Measurements from ENCODE around the gene GABRG1.

GABRG1 gene

DNA sequence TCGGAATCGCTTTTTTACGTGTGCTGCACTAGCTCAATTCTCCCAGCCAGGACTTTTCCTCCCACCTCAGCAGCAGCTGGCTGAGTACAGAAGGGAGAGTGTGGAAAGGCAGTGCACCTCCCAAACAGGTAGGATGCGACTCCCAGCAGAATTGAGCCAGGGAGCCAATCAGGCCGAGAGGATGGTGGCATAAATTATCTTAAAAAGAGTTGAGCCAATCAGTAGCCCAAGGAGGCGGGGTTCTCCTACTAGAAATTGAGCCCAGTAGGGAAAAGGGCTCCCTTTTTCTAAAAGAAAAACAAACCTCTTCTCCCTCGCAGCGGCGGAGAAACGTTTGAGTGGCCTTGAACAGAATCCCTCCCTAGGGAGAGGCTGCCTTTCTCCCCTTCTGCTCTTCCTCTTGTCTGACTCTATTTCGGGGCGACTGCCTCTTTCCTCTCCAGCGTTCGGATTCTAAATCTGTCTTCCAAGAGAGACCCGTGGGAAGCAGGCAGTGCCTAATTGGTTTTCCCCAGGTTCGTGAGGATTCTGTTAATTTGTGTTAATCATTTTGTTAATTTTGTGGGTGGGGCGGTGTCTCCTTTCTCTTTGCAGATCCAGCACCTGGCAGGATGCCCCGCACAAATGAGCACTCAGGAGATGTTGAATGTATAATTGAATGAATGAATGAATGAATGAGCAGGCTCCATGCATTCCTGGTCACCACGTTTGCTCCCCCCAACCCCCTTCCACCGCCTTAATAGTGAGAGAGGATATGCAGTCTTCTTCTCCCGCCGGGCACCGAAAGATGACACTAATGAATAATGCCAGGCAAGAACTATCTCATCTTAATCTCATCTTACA lies at the start of gene GABRG1:
Gene GABRG1, minus strand, starts transcription at position 142 of the 843 bp plus-strand sequence. Its CDS starts 141 bp downstream, at position 1.
- DNase-seq = no peak

DNA sequence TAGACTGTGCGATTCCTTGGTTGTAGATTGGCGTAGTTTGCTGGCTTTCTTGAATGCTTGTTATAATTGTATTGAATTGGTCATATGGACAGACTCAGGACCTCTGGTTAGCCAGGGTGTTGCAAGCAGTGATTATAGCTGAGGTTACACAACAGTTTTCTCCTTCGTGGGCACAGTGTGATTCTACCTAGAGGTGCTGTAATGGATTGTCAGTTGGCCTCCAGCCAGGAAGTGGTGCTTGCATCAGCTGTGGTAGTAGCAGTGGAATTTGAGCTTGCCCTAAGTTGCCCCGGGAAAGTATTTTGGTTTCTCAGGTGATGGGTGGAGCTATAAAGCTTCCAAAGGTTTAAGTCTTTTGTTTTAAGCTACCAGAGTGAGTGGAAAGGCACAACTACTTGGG lies 23.1 kb upstream of the GABRG1 start:
- DNase-seq = no peak

DNA sequence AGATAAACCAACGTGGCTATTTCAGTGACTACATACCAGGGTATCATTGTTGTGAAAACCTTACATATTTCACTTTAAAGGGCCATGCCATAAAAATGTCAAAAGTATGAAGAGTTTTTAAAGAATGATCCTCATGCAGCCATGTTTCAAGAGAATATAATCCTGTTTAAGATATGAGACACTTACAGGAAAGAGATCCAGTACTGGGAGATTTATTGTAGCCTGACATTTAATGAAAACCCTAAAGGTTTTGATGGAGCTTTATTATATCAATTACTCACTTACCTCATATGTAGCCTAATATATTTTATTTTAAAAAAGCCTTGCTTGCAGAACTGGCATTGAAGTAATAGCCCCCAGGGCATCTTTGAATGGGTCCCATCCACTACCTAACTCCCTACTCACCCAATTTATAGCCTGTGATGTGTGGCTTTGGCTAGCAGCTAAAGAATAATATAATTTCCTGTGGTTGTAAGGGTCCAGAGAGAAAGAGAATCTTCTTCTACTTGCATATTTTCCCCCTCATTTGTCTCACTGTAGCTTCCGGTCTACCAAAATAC lies 7.7 kb upstream of the GABRG1 start:
- DNase-seq = no peak

DNA sequence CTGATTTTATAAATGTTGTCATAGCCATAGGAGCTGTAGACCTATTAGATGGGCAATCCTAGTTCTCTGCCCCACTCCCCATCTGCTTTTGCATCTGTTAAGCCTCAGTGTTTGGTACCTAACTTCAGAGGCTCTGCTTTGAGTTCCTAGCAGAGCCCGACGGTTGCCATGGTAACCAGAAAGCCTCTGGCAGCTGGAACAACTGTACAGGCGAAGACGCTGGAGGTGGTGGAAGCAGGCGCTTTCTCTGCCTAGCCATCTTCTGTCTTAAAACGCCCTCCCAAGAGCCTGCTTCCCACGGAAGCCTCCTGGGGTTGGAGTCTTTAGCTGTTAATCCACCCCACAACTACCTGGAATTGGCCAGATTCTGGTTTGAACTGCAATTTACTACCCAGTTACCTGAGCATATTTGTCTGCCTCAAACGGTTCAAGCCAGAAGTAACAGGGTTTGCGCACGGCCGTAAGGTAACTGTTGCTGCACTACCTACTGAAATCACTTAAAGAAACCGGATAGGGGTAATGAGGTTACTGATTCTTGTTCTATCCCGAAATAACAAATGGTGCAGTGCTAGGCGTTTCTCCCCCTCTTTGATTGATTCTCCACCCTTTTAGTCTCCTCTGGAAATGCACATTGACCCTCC lies 1.0 kb upstream of the GABRG1 start:
- DNase-seq = peak; percentile 9

DNA sequence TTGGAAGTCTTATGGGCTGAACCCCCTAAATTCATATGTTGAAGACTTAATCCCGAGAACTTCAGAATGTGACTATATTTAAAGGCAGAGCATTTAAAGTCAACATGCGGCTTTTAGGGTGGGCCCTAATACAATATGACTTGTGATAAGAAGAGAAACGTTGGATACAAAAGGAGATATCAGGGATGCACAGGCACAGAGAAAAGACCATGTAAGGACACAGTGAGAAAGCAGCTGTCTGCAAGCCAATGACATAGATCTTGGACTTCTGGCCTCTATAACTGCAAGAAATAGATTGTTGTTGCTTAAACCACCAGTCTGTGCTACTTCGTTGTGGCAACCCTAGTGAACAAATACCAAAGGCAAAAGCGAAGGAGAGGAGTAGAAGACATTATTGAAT lies 42.2 kb downstream of the GABRG1 start:
- no peak for DNase-seq

DNA sequence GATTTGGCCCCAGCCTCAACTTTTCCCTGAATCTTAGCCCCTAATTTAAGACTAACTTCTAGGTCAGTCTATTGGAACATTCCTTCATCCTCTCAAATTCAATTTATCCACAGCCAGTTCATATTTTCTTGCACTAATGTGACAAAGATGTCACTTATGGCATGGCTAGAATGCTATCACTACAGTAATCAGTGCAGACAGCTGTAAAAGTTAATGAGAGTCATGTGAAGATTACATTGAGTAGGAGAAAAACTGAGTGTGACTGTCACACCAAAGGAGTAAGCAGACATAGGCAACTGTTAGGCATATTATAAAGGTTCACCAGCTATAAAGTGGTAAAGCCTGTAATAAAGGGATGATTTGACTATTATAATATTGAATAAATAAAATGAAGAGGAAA lies 42.6 kb downstream of the GABRG1 start:
- no peak for DNase-seq

DNA sequence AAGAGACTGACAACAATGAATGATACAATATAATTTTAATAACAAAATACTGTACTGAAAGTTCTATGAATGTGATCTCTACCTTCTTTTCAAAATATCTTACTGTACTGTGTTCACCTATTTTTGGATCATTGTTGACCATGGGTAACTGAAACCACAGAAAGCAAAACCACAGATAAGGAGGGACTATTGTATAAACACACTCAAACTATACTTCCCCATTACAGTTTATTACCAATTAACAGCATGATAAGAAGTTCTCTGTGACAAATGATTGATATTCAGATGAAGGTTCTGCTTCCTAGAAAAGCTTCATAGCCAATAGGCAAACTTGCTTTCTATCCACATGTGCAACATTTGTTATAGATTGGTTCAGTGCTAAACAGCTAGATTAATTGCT lies 50.1 kb downstream of the GABRG1 start:
- DNase-seq = no peak

DNA sequence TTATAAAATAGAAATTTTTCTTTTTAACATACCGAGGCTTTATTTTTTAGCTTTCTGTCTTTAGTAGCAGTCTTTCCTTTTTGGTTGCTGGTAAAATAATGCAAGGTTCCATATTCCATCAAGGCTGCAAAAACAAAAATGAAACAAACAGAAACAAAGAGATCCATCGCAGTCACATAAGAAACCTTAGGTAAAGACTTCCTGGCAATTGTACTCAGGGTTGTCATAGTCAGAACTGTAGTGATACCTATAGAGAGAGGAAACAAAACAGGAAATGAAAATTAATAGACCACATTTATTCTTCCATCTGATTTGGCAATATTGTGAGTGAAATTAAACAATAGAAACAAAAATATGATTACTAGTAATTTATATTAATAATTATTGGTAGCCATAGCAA lies 72.5 kb downstream of the GABRG1 start:
- DNase-seq = no peak

DNA sequence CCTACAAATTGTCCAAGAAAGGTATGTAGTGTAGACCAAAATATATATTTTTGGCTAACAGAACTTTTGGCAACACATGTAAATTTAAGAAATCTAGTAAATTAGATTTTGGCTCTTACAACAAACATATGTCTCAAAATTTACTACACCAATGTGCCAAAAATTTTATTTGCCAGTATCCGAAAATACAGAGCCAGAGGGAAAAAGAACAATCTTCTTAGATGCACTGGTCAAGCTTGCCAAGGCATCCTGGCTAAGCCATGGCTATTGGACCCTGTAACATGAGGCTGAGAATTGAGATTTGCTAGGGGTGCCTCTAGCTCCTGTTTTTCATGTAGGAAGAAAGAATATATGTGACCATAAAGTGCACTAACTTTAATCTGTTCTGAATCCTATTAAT lies 91.8 kb downstream of the GABRG1 start:
- DNase-seq = no peak

DNA sequence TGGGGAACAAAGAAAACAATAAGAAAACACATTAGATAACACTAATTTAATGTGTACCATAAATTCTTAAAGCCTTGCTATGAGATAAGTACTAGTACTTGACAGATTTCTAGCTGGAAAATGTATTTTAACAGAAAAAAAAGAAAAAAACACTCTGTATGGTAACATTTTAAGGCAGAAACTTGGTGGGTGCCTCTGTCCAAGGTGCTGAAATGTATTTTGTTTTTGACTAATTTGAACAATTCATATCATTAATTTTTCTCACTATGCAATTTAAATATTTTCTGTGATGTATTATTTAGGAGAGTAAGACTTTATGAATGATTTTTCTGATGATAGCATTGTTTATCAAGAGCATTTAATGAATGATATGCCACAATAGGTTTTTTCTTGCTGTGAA lies 107.5 kb downstream of the GABRG1 start:
- no peak for DNase-seq

DNA sequence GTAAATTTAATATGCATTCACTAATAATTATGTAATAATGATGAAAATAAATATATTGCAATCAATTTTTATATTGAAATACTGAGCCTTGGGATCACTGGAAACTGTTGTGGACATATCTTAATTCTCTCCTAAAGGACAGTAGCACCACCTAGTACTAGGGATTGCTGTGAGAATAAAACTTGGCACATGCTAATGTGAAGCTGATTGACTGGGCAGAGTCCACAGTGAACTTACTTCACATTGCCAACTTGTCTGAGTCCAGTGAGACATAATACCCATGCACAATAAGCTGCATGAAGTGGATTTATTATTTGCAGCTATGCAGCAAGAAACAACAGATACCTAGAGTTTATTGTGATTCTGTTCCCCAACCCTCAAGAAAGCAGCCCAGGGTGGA lies 131.1 kb downstream of the GABRG1 start:
- no peak for DNase-seq

DNA sequence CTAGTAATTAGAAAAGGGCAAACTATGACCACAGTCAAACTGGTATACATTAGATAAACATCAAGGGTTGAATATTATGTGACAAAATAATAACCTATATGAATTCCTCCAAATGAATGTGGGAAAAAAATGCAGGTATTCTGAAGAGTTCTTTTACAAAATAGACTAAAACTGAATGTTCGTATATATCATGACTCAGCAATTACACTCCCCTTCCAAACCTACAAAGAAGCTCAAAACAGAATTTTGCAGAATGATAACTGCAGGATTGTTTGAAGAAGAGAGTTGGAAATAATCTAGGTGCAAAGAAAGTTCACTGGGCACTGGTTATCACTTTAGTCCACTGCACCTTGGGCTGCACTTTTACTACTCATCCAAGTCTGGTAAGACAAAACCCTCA lies 134.1 kb downstream of the GABRG1 start:
- DNase-seq = no peak

DNA sequence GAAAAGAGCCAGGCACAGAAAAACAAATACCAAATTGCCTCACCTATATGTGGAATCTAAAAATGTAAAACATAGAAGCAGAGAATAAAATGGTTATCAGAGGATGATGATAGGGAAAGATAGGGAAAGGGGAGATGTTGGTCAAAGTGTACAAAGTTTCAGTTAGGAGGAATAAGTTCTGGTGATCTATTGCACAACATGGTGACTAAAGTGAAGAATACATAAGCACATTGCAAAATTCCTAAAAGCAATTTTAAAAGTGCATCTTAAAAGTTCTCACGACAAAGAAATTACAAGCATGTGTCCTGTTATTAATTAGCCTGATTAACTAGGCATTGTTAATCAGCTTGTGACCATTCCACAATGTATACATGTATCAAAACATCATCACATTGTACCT lies 136.0 kb downstream of the GABRG1 start:
- DNase-seq = no peak

All from NCI-H69 (cell line).